ENCODE data around the gene LTBP1.

LTBP1 gene

DNA sequence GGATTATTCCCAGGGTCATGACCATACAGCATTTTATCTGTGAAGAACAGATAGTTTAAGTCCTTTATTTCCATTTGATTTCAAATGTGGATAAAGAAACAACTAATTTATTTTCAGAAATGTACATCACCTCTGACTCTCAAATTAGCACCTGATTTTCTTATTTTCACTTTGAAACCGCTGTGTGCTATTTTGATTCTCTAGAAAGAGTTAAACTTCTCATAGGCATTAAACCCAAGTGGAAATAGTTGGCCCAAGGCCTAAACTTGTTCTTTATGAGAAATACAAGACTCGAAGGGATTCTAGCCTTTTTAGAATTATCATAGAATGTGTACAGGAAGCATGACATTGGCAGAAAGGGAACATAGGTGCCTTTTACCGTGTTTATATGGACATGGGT, 41.5 kb upstream of the LTBP1 start:
- WGBS (ENCODE audit: extremely low coverage, insufficient coverage, insufficient read length) = no CpG with 5 or more reads among the region's 3 CpGs
- Histone ChIP-seq H3K36me3 (ENCODE audit: control insufficient read depth in 1 of 2, insufficient read depth in 2 of 2, low read length in 2 of 2) (no peaks in the 10 kb centered on the region), H2BK120ac (ENCODE audit: insufficient read depth, low read length, poor library complexity) (no peak overlapping the region), H3K18ac (ENCODE audit: low read length) (no peak overlapping the region), H3K79me1 (ENCODE audit: low read length) (no peaks in the 10 kb centered on the region), H3K27me3 (ENCODE audit: insufficient read depth, low read length) (no peaks in the 10 kb centered on the region), H3K23ac (ENCODE audit: low read length) (no peak overlapping the region), H2BK12ac (ENCODE audit: low read length) (no peak overlapping the region), H3K9ac (ENCODE audit: low read length) (no peak overlapping the region), H3K4me3 (ENCODE audit: low read depth, low read length) (no peak overlapping the region), H4K12ac (ENCODE audit: low read depth, low read length) (no peak overlapping the region), H2BK5ac (ENCODE audit: low read depth, low read length, poor library complexity) (no peak overlapping the region), H4K91ac (ENCODE audit: low read depth, low read length) (no peak overlapping the region), H3K4ac (ENCODE audit: low read depth, low read length) (no peak overlapping the region), H4K8ac (ENCODE audit: low read depth, low read length) (no peak overlapping the region), H3K9me3 (ENCODE audit: insufficient read depth, low read depth, low read length) (no peaks in the 10 kb centered on the region), H3K79me2 (ENCODE audit: control insufficient read depth, insufficient read depth, low read length, poor library complexity) (no peaks in the 10 kb centered on the region), H2AK5ac (ENCODE audit: low read length) (no peak overlapping the region), H3K4me1 (ENCODE audit: control insufficient read depth in 1 of 2, insufficient read depth in 2 of 2, low read length in 2 of 2) (no peaks in the 10 kb centered on the region), H3K14ac (ENCODE audit: low read length) (no peak overlapping the region), H2AFZ (ENCODE audit: insufficient read depth, low read length, poor library complexity) (no peak overlapping the region), H3K27ac (ENCODE audit: low read depth, low read length) (no peak overlapping the region), H3K4me2 (ENCODE audit: low read length) (no peak overlapping the region)
- no peak for DNase-seq

DNA sequence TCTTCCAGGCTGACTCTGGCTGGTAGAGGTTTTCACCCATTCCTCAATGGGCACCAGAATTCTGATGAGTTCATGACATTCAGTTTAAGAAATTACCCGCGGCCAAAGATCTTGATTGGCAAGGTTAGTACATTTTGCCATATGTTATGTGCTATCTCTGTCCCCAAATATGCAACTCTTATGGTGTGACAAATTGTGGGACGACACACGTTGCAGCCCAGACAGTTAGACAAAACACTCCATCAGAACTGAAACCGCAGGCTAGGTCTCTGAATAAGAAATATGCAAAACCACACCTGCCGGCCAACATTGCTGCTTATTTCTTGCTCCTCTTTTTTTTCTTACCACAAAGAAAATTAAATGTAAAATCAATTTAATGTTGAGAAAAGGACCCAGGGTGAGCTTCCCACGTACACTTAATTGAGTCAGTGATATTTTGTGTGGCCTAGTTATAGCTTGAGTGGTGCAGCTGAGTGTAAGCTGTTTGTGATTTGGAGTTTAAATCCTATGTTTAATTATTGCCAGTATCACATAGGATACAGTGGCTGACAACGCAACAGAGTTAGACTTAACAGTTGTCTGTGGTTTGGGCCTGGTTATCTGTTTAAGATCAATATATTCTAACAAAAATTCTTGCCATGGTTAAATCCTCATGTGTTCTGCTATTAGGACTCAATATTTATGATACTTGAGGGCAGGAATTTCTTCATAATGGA, 35.7 kb upstream of the LTBP1 start:
- H2BK120ac ChIP-seq (ENCODE audit: insufficient read depth, low read length, poor library complexity) = no peak overlapping the region
- H2AK5ac ChIP-seq (ENCODE audit: low read length) = no peak overlapping the region
- no peak overlapping the region for H3K4me3 ChIP-seq (ENCODE audit: low read depth, low read length)
- no peak overlapping the region for H3K18ac ChIP-seq (ENCODE audit: low read length)
- no peak overlapping the region for H4K12ac ChIP-seq (ENCODE audit: low read depth, low read length)
- DNase-seq = no peak
- no peaks in the 10 kb centered on the region for H3K79me1 ChIP-seq (ENCODE audit: low read length)
- H3K27me3 ChIP-seq (ENCODE audit: insufficient read depth, low read length) = no peaks in the 10 kb centered on the region
- H2BK12ac ChIP-seq (ENCODE audit: low read length) = no peak overlapping the region
- no peaks in the 10 kb centered on the region for H3K9me3 ChIP-seq (ENCODE audit: insufficient read depth, low read depth, low read length)
- no peak overlapping the region for H3K27ac ChIP-seq (ENCODE audit: low read depth, low read length)
- no peak overlapping the region for H3K4ac ChIP-seq (ENCODE audit: low read depth, low read length)
- no peak overlapping the region for H3K14ac ChIP-seq (ENCODE audit: low read length)
- H3K4me1 ChIP-seq (ENCODE audit: control insufficient read depth in 1 of 2, insufficient read depth in 2 of 2, low read length in 2 of 2) = no peaks in the 10 kb centered on the region
- H3K79me2 ChIP-seq (ENCODE audit: control insufficient read depth, insufficient read depth, low read length, poor library complexity) = no peaks in the 10 kb centered on the region
- no peaks in the 10 kb centered on the region for H3K36me3 ChIP-seq (ENCODE audit: control insufficient read depth in 1 of 2, insufficient read depth in 2 of 2, low read length in 2 of 2)
- H2AFZ ChIP-seq (ENCODE audit: insufficient read depth, low read length, poor library complexity) = no peak overlapping the region
- H4K8ac ChIP-seq (ENCODE audit: low read depth, low read length) = no peak overlapping the region
- no peak overlapping the region for H4K91ac ChIP-seq (ENCODE audit: low read depth, low read length)
- no peak overlapping the region for H3K9ac ChIP-seq (ENCODE audit: low read length)
- H3K4me2 ChIP-seq (ENCODE audit: low read length) = no peak overlapping the region
- no CpG with 5 or more reads among the region's 8 CpGs for WGBS (ENCODE audit: extremely low coverage, insufficient coverage, insufficient read length)
- H2BK5ac ChIP-seq (ENCODE audit: low read depth, low read length, poor library complexity) = no peak overlapping the region
- no peak overlapping the region for H3K23ac ChIP-seq (ENCODE audit: low read length)

DNA sequence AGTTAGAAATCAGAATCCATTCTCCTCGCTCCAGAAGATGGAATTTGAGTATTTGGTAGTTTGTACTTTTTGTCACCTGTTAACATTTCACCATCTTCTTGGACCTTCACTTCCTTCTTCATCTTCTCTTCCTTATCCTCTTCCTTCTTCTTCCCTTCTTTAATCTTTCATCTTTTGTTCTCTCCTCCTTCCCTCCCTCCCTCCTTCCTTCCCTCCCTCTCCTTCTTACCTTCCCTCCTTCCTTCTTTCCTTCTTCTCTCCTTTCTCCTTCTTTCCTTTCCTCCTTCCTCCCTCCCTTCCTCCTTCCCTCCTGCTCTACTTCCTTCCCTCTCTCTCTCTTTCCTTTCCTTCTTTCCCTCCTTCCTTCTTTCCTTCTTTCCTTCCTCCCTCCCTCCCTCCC, 31.1 kb upstream of the LTBP1 start:
- Histone ChIP-seq H4K12ac (ENCODE audit: low read depth, low read length) (no peak overlapping the region), H3K79me1 (ENCODE audit: low read length) (no peaks in the 10 kb centered on the region), H2BK5ac (ENCODE audit: low read depth, low read length, poor library complexity) (no peak overlapping the region), H3K36me3 (ENCODE audit: control insufficient read depth in 1 of 2, insufficient read depth in 2 of 2, low read length in 2 of 2) (no peaks in the 10 kb centered on the region), H3K79me2 (ENCODE audit: control insufficient read depth, insufficient read depth, low read length, poor library complexity) (no peaks in the 10 kb centered on the region), H3K4me1 (ENCODE audit: control insufficient read depth in 1 of 2, insufficient read depth in 2 of 2, low read length in 2 of 2) (no peaks in the 10 kb centered on the region), H3K9ac (ENCODE audit: low read length) (no peak overlapping the region), H3K23ac (ENCODE audit: low read length) (no peak overlapping the region), H3K4ac (ENCODE audit: low read depth, low read length) (no peak overlapping the region), H4K91ac (ENCODE audit: low read depth, low read length) (no peak overlapping the region), H3K4me3 (ENCODE audit: low read depth, low read length) (no peak overlapping the region), H2BK12ac (ENCODE audit: low read length) (no peak overlapping the region), H3K9me3 (ENCODE audit: insufficient read depth, low read depth, low read length) (no peaks in the 10 kb centered on the region), H2AFZ (ENCODE audit: insufficient read depth, low read length, poor library complexity) (no peak overlapping the region), H3K14ac (ENCODE audit: low read length) (no peak overlapping the region), H3K18ac (ENCODE audit: low read length) (no peak overlapping the region), H4K8ac (ENCODE audit: low read depth, low read length) (no peak overlapping the region), H3K27ac (ENCODE audit: low read depth, low read length) (no peak overlapping the region), H2BK120ac (ENCODE audit: insufficient read depth, low read length, poor library complexity) (no peak overlapping the region), H3K27me3 (ENCODE audit: insufficient read depth, low read length) (no peaks in the 10 kb centered on the region), H2AK5ac (ENCODE audit: low read length) (no peak overlapping the region), H3K4me2 (ENCODE audit: low read length) (no peak overlapping the region)
- DNase-seq = no peak
- no CpG with 5 or more reads among the region's 1 CpG for whole genome bisulfite sequencing (ENCODE audit: extremely low coverage, insufficient coverage, insufficient read length)

DNA sequence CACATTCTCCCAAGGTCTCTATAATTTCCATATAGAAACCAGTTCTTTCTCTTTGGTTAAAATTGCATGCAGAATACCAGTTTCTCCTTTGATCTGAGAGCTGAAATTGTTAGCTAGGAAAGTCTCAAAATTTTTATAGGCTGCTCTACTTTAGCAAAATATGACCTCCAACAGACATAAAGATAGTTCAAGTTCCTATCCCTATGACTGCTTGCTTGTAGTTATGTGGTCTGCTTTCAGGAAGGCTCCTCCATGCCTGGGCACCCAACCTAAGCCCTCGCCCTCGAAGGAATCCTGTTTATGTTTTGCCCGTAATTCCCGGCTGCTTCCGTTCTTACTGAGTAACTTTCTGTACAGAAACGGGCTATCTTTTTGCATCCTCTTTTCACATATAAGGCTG, 28.0 kb upstream of the LTBP1 start:
- Histone ChIP-seq H3K27me3 (ENCODE audit: insufficient read depth, low read length) (no peaks in the 10 kb centered on the region), H3K79me2 (ENCODE audit: control insufficient read depth, insufficient read depth, low read length, poor library complexity) (no peaks in the 10 kb centered on the region), H3K4me3 (ENCODE audit: low read depth, low read length) (no peak overlapping the region), H2BK5ac (ENCODE audit: low read depth, low read length, poor library complexity) (no peak overlapping the region), H3K14ac (ENCODE audit: low read length) (no peak overlapping the region), H3K4ac (ENCODE audit: low read depth, low read length) (no peak overlapping the region), H4K12ac (ENCODE audit: low read depth, low read length) (no peak overlapping the region), H3K23ac (ENCODE audit: low read length) (no peak overlapping the region), H2BK120ac (ENCODE audit: insufficient read depth, low read length, poor library complexity) (no peak overlapping the region), H3K27ac (ENCODE audit: low read depth, low read length) (no peak overlapping the region), H4K91ac (ENCODE audit: low read depth, low read length) (no peak overlapping the region), H3K36me3 (ENCODE audit: control insufficient read depth in 1 of 2, insufficient read depth in 2 of 2, low read length in 2 of 2) (no peaks in the 10 kb centered on the region), H2AFZ (ENCODE audit: insufficient read depth, low read length, poor library complexity) (no peak overlapping the region), H2BK12ac (ENCODE audit: low read length) (no peak overlapping the region), H2AK5ac (ENCODE audit: low read length) (no peak overlapping the region), H3K4me2 (ENCODE audit: low read length) (no peak overlapping the region), H3K4me1 (ENCODE audit: control insufficient read depth in 1 of 2, insufficient read depth in 2 of 2, low read length in 2 of 2) (no peaks in the 10 kb centered on the region), H4K8ac (ENCODE audit: low read depth, low read length) (no peak overlapping the region), H3K9me3 (ENCODE audit: insufficient read depth, low read depth, low read length) (no peaks in the 10 kb centered on the region), H3K18ac (ENCODE audit: low read length) (no peak overlapping the region), H3K79me1 (ENCODE audit: low read length) (no peaks in the 10 kb centered on the region), H3K9ac (ENCODE audit: low read length) (no peak overlapping the region)
- DNase-seq = peak; percentile 15 to 56
- WGBS (ENCODE audit: extremely low coverage, insufficient coverage, insufficient read length) = no CpG with 5 or more reads among the region's 6 CpGs
